BLaER1 treated with 17β-estradiol and CSF1 and Interleukin-3, amounts not matched to agents 10 nM and 100 nM (cell line): Measurements from ENCODE around the gene CCDC102A.
"Not testable (repeated sequence)": the region's sequence is repeated elsewhere in the genome, so short reads cannot be mapped to it uniquely, and the experiment has no call there.

Experiments
- H3K27ac ChIP-seq, 11 experiments: shearing (Covaris generic); formaldehyde crosslinking; 2 replicates each; pipeline ENCODE4 v1.8.1; 2022
- H3K27me3 ChIP-seq, 11 experiments: shearing (Covaris generic); formaldehyde crosslinking; 2 replicates each; pipeline ENCODE4 v1.8.1; 2022
- H3K36me3 ChIP-seq, 11 experiments: shearing (Covaris generic); formaldehyde crosslinking; 2 replicates each; pipeline ENCODE4 v1.8.1; 2022
- H3K4me1 ChIP-seq, 10 experiments: shearing (Covaris generic); formaldehyde crosslinking; 2 replicates each; pipeline ENCODE4 v1.8.1; 2022
- H3K4me2 ChIP-seq, 11 experiments: shearing (Covaris generic); formaldehyde crosslinking; 2 replicates each; pipeline ENCODE4 v1.8.1; 2022
- H3K4me3 ChIP-seq, 10 experiments: shearing (Covaris generic); formaldehyde crosslinking; 2 replicates each; pipeline ENCODE4 v1.8.1; 2022
- H3K9ac ChIP-seq, 11 experiments: shearing (Covaris generic); formaldehyde crosslinking; 2 replicates each; pipeline ENCODE4 v1.8.1; 2022
- H3K9me3 ChIP-seq, 11 experiments: shearing (Covaris generic); formaldehyde crosslinking; replicated peaks in 1 of 11; 2 replicates each; pipeline ENCODE4 v1.8.1; 2022
- H4K20me1 ChIP-seq, 11 experiments: shearing (Covaris generic); formaldehyde crosslinking; 2 replicates each; pipeline ENCODE4 v1.8.1; 2022
- Cebpa-rat ChIP-seq, 11 experiments: shearing (Covaris generic); IDR thresholded peaks; 2 replicates each; pipeline ENCODE4 v1.8.1; 2022

The CCDC102A gene

GRCh38 chr16:57575468-57576277 is 39.3 kb upstream of the CCDC102A start:
- no peaks in the 10 kb centered on the region for H3K27me3 ChIP-seq
- peaks cover 0 to 24% (median 0%) of the 10 kb centered on the region in 11 experiments; a peak in 4 of 22 replicates for H3K36me3 ChIP-seq
- peak overlapping the region in 5 of 11 experiments; percentile 10 to 38 (median 13); a peak in 2 of 22 replicates for H3K27ac ChIP-seq
- H4K20me1 ChIP-seq, result no peaks in the 10 kb centered on the region
- no peak for TF ChIP-seq Cebpa-rat (IDR thresholded peaks at IDR 0.05)
- peak overlapping the region in 4 of 11 experiments; percentile 7 to 91 (median 81); a peak in 7 of 22 replicates for H3K4me2 ChIP-seq
- peaks cover 29 to 65% (median 41%) of the 10 kb centered on the region in 10 experiments for H3K4me1 ChIP-seq
- peak overlapping the region in 4 of 11 experiments; percentile 4 to 29 (median 21); a peak in 2 of 22 replicates for H3K9ac ChIP-seq
- H3K9me3 ChIP-seq, result no peaks in the 10 kb centered on the region
- H3K4me3 ChIP-seq, result no peak overlapping the region

DNA sequence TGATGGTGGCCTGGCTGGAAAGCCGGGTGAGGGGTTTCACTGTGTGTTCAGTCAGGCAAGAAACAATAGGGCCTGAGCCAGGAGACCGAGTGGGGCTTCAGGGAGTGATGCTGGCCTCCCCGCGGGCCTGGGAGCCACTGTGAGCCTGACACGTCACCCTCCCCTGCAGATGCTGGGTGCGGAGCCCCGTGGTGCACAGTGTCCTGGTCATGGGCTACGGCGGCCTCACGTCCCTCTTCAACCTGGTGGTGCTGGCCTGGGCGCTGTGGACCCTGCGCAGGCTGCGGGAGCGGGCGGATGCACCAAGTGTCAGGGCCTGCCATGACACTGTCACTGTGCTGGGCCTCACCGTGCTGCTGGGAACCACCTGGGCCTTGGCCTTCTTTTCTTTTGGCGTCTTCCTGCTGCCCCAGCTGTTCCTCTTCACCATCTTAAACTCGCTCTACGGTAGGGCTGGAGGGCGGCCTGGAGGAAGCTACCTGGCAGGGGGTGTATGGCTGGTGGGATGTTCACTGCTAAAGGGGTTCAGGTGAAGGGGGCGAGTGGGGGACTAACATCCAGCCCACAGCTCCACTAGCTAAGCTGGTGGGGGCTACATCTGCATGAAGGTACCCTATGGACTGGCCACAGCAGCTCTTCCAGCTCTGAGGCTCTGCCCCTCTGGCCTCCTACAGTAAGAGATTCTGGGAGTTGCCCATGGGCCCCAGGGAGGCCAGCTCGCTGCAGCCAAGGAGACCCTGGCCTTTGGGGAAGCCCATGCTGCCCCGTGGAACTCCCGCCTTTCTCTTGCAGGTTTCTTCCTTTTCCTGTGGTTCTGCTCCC is 38.5 kb upstream of the CCDC102A start:
- peak overlapping the region in 3 of 11 experiments; percentile 13 to 38 (median 16); a peak in 2 of 22 replicates for H3K27ac ChIP-seq
- peaks cover 0 to 32% (median 0%) of the 10 kb centered on the region in 11 experiments; a peak in 6 of 22 replicates for H3K36me3 ChIP-seq
- H4K20me1 ChIP-seq, result no peaks in the 10 kb centered on the region
- H3K27me3 ChIP-seq, result no peaks in the 10 kb centered on the region
- H3K9ac ChIP-seq, result peak overlapping the region in 5 of 11 experiments; percentile 4 to 29 (median 19); a peak in 1 of 22 replicates
- no peak for TF ChIP-seq Cebpa-rat (IDR thresholded peaks at IDR 0.05)
- peaks cover 29 to 62% (median 41%) of the 10 kb centered on the region in 10 experiments for H3K4me1 ChIP-seq
- no peaks in the 10 kb centered on the region for H3K9me3 ChIP-seq
- H3K4me3 ChIP-seq, result no peak overlapping the region
- H3K4me2 ChIP-seq, result peak overlapping the region in 2 of 11 experiments; percentile 7 to 18; a peak in 3 of 22 replicates

GRCh38 chr16:57574086-57574485 is 37.7 kb upstream of the CCDC102A start:
- peaks cover 0 to 40% (median 0%) of the 10 kb centered on the region in 11 experiments; a peak in 7 of 22 replicates for H3K36me3 ChIP-seq
- 0 out of 22 replicates have a peak, but pooled peaks cover 0 to 5% (median 0%) of the 10 kb centered on the region in 11 experiments for H3K9me3 ChIP-seq
- H3K4me2 ChIP-seq, result no peak overlapping the region
- H3K9ac ChIP-seq, result 0 out of 22 replicates have a peak overlapping the region, but pooled peaks of 1 of the 11 experiments have one; percentile 14
- H3K4me3 ChIP-seq, result no peak overlapping the region
- peaks cover 26 to 55% (median 37%) of the 10 kb centered on the region in 10 experiments for H3K4me1 ChIP-seq
- TF ChIP-seq Cebpa-rat (IDR thresholded peaks at IDR 0.05), result no peak
- no peak overlapping the region for H3K27ac ChIP-seq
- no peaks in the 10 kb centered on the region for H3K27me3 ChIP-seq
- H4K20me1 ChIP-seq, result no peaks in the 10 kb centered on the region

- no peak overlapping the region for H3K9ac ChIP-seq
- no peak for TF ChIP-seq Cebpa-rat (IDR thresholded peaks at IDR 0.05)
- peaks cover 0 to 49% (median 0%) of the 10 kb centered on the region in 11 experiments; a peak in 7 of 22 replicates for H3K36me3 ChIP-seq
Observed at GRCh38 chr16:57572978-57573728, 36.8 kb upstream of the CCDC102A start.

DNA sequence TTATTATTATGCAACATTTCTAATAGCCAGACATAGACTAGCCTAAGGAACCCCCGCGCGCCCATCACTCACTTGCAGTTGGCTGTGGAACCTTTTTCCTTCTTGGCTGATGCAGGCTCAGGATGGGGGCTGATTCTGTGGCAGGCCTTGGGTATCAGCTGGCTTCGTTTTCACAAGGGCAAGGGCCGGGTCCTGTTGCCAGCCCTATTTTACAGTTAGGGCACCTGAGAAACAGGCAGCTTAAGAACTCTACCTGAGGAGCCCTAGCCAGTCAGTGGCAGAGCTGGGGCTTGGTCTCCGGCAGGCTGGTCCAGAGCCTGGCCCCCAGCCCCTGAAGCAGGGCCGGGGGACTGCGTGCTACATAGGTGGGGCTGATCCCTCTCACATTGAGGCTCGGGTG is 34.7 kb upstream of the CCDC102A start:
- Histone ChIP-seq H3K4me2 (no peak overlapping the region), H3K4me1 (peaks cover 0 to 25% (median 8%) of the 10 kb centered on the region in 10 experiments; a peak in 13 of 20 replicates), H3K9ac (no peak overlapping the region), H3K36me3 (peaks cover 0 to 68% (median 0%) of the 10 kb centered on the region in 11 experiments; a peak in 7 of 22 replicates), H4K20me1 (peaks cover 0 to 14% (median 0%) of the 10 kb centered on the region in 11 experiments; a peak in 2 of 22 replicates), H3K27me3 (peaks cover 0 to 8% (median 0%) of the 10 kb centered on the region in 11 experiments; a peak in 1 of 22 replicates), H3K4me3 (no peak overlapping the region), H3K27ac (no peak overlapping the region), H3K9me3 (0 out of 22 replicates have a peak, but pooled peaks cover 0 to 5% (median 0%) of the 10 kb centered on the region in 11 experiments)
- no peak for TF ChIP-seq Cebpa-rat (IDR thresholded peaks at IDR 0.05)

More at GRCh38 chr16:57572978-57573728, 36.8 kb upstream of the CCDC102A start:
- Histone ChIP-seq H3K4me3 (no peak overlapping the region), H3K9me3 (0 out of 22 replicates have a peak, but pooled peaks cover 0 to 5% (median 0%) of the 10 kb centered on the region in 11 experiments), H4K20me1 (no peaks in the 10 kb centered on the region), H3K4me2 (peak overlapping the region in 2 of 11 experiments; percentile 3 to 20; a peak in 1 of 22 replicates), H3K4me1 (peaks cover 17 to 46% (median 28%) of the 10 kb centered on the region in 10 experiments), H3K27ac (no peak overlapping the region), H3K27me3 (no peaks in the 10 kb centered on the region)

DNA sequence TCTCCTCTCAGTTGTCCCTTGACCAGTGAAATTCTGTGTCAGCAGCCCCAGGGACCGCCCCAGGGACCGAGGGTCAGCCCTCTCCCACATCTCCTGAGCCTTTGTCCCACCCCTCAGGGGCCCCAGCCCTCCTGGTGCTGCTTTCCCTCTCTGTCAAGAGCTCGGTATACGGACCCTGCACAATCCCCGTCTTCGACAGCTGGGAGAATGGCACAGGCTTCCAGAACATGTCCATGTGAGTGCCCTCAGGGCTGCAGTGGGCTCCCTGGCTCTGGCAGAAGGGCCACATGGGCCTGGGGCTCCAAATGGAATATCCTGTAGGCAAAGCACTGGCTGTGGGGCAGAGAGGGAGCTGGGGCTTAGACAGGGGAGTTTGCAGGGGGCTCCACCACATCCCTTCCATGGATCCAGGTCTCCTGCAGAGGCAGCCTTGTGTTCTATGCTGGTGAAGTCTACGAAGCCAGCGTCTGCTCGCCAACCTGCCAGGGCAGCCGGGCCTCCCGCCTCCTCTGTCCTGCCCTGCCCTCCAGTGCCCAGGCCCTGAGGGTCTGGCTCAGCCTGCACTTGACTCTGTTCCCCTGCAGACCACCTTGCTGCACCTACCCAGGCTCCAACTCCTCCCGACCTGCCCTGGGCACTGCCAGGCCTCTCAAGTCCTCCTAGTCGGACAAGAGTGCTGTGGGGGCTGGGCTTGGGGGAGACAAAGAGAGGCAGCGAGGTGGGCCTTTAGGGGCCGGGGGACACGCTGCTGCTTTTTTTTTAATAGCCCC is 34.1 kb upstream of the CCDC102A start:
- Histone ChIP-seq H3K27ac (no peak overlapping the region), H3K4me1 (peaks cover 0 to 19% (median 5%) of the 10 kb centered on the region in 10 experiments; a peak in 9 of 20 replicates), H3K9me3 (0 out of 22 replicates have a peak, but pooled peaks cover 0 to 5% (median 0%) of the 10 kb centered on the region in 11 experiments), H3K9ac (no peak overlapping the region), H3K4me3 (no peak overlapping the region), H3K4me2 (no peak overlapping the region), H3K27me3 (peaks cover 0 to 8% (median 0%) of the 10 kb centered on the region in 11 experiments; a peak in 2 of 22 replicates), H3K36me3 (peaks cover 0 to 71% (median 0%) of the 10 kb centered on the region in 11 experiments; a peak in 7 of 22 replicates), H4K20me1 (peaks cover 0 to 21% (median 0%) of the 10 kb centered on the region in 11 experiments; a peak in 2 of 22 replicates)
- TF ChIP-seq Cebpa-rat (IDR thresholded peaks at IDR 0.05), result no peak

DNA sequence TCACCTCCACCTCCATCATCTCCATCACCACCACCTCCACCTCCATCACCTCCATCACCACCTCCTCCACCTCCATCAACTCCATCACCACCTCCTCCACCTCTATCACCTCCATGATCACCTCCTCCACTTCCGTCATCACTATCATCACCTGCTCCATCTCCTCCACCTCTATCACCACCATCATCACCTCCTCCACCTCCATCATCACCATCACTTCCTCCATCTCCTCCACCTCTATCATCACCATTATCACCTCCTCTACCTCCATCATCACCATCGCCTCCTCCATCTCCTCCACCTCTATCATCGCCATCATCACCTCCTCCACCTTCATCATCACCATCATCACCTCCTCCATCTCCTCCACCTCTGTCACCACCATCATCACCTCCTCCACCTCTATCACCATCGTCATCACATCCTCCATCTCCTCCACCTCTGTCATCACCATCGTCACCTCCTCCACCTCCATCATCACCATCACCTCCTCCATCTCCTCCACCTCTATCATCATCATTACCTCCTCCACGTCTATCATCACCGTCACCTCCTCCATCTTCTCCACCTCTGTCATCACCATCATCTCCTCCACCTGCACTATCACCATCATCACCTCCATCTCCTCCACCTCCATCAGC is 33.1 kb upstream of the CCDC102A start:
- TF ChIP-seq Cebpa-rat (IDR thresholded peaks at IDR 0.05), result no peak
- peaks cover 0 to 17% (median 0%) of the 10 kb centered on the region in 11 experiments; a peak in 2 of 22 replicates for H3K27me3 ChIP-seq
- H4K20me1 ChIP-seq, result peaks cover 0 to 22% (median 0%) of the 10 kb centered on the region in 11 experiments; a peak in 2 of 22 replicates
- no peak overlapping the region for H3K4me3 ChIP-seq
- peaks cover 0 to 68% (median 0%) of the 10 kb centered on the region in 11 experiments; a peak in 7 of 22 replicates for H3K36me3 ChIP-seq
- no peak overlapping the region for H3K27ac ChIP-seq
- 0 out of 22 replicates have a peak, but pooled peaks cover 0 to 5% (median 0%) of the 10 kb centered on the region in 11 experiments for H3K9me3 ChIP-seq
- no peak overlapping the region for H3K9ac ChIP-seq
- peaks cover 0 to 15% (median 8%) of the 10 kb centered on the region in 10 experiments; a peak in 13 of 20 replicates for H3K4me1 ChIP-seq
- no peak overlapping the region for H3K4me2 ChIP-seq

DNA sequence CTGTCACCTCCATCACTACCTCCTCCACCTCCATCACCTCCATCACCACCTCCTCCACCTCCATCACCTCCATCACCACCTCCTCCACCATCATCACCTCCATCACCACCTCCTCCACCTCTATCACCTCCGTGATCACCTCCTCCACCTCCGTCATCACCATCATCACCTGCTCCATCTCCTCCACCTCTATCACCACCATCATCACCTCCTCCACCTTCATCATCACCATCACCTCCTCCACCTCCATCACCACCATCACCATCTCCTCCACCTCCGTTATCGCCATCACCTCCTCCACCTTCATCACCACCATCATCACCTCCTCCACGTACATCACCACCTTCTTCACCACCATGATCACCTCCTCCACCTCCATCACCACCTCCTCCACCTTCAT is 32.4 kb upstream of the CCDC102A start:
- not testable (repeated sequence) for H3K9ac ChIP-seq, H3K9me3 ChIP-seq, H3K27ac ChIP-seq, H3K4me3 ChIP-seq, H3K4me2 ChIP-seq
- Histone ChIP-seq H3K36me3 (peaks cover 0 to 70% (median 0%) of the 10 kb centered on the region in 11 experiments; a peak in 7 of 22 replicates), H3K4me1 (peaks cover 0 to 21% (median 13%) of the 10 kb centered on the region in 10 experiments; a peak in 14 of 20 replicates), H3K27me3 (peaks cover 0 to 18% (median 0%) of the 10 kb centered on the region in 11 experiments; a peak in 2 of 22 replicates), H4K20me1 (peaks cover 0 to 22% (median 0%) of the 10 kb centered on the region in 11 experiments; a peak in 2 of 22 replicates)
